Suprapubic skin (tissue), 4 donors: Measurements from ENCODE around the gene DYTN.

Source experiments
- EP300 ChIP-seq: sonication (generic); formaldehyde crosslinking; IDR thresholded peaks from one replicate; pipeline ENCODE4 v1.6.1; 2017; ENCODE audit warnings: antibody characterized with exemption
- POLR2A ChIP-seq, 2 donors: fragments of 450-650 bp; IDR thresholded peaks; one replicate each; pipeline ENCODE4 v1.6.1; 2017; ENCODE audit warnings: antibody characterized with exemption in 2 of 2, mild to moderate bottlenecking in 2 of 2, moderate library complexity in 2 of 2
- POLR2AphosphoS5 ChIP-seq, 3 donors: sonication (generic); formaldehyde crosslinking; IDR thresholded peaks; one replicate each; pipeline ENCODE4 v1.6.1; 2017; ENCODE audit warnings: antibody characterized with exemption in 3 of 3
- TF ChIP-seq, protein P1 (sequence below), 2 donors: fragments of 200-600 bp in 1 of 2; fragments of 450-650 bp in 1 of 2; sonication (generic) in 1 of 2; IDR thresholded peaks; one replicate each; pipeline ENCODE4 v1.5.1; 2016 to 2019; ENCODE audit warnings: antibody characterized with exemption in 2 of 2, mild to moderate bottlenecking in 1 of 2, moderate library complexity in 1 of 2

DNA sequence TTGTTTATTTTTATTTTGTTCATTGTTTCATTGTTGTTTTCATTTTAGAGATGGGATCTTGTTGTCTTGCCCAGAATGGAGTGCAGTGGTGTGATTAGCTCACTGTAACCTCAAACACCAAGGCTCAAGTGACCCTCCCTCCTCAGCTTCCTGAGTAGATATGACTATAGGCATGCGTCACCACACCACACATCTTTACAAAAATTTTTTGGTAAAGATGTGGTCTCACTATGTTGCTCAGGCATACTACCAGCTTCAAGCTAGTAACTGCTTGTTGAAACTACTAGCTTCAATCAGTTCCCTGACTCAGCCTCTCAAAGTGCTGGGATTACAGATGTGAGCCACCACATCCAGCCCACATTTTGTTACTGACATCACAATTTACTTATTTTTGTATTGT, 61.1 kb downstream of the DYTN start:
- TF ChIP-seq, protein P1, sequence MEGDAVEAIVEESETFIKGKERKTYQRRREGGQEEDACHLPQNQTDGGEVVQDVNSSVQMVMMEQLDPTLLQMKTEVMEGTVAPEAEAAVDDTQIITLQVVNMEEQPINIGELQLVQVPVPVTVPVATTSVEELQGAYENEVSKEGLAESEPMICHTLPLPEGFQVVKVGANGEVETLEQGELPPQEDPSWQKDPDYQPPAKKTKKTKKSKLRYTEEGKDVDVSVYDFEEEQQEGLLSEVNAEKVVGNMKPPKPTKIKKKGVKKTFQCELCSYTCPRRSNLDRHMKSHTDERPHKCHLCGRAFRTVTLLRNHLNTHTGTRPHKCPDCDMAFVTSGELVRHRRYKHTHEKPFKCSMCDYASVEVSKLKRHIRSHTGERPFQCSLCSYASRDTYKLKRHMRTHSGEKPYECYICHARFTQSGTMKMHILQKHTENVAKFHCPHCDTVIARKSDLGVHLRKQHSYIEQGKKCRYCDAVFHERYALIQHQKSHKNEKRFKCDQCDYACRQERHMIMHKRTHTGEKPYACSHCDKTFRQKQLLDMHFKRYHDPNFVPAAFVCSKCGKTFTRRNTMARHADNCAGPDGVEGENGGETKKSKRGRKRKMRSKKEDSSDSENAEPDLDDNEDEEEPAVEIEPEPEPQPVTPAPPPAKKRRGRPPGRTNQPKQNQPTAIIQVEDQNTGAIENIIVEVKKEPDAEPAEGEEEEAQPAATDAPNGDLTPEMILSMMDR (IDR thresholded peaks at IDR 0.05): no peak
- TF ChIP-seq EP300: no peak
- no peak for TF ChIP-seq POLR2AphosphoS5 (IDR thresholded peaks at IDR 0.05)
- TF ChIP-seq POLR2A (IDR thresholded peaks at IDR 0.05): no peak
